ENCODE results near the gene RAB40A. TPM values are rescaled to one million over a fixed set of nuclear protein-coding genes. Genes with fewer than 3 reads are reported as not detected.
A peak's percentile ranks its signal among the peaks of the same experiment; 100 is the strongest.

The RAB40A gene
- total RNA-seq, 4 donors from 2014 or later = not detected

GRCh38 chrX:103533511-103534216 is 14.4 kb upstream of the RAB40A start:
- no peaks in the 10 kb centered on the region for H3K36me3 ChIP-seq
- H3K27me3 ChIP-seq = no peaks in the 10 kb centered on the region
- in situ Hi-C loops (cut with MboI; ENCODE audit: low sequenced_read_pairs in 4 of 4) = loop anchor here (10.0 to 25.0 kb wide), 2 partner anchors 279 to 281 kb away; no protein-coding TSS in a partner anchor
- H3K4me3 ChIP-seq = peak overlapping the region; percentile 40 to 57 (median 48)
- intact Hi-C loops (cut with DNase I; ENCODE audit: low total_unique reads) = loop anchor here (1.0 to 5.0 kb wide), 3 partner anchors 98 to 284 kb away; partner anchors contain the start of gene MORF4L2
- no peaks in the 10 kb centered on the region for H3K4me1 ChIP-seq
- no peak for TF ChIP-seq POLR2A (IDR thresholded peaks at IDR 0.05)
- TF ChIP-seq CTCF (IDR thresholded peaks at IDR 0.05 in 4 of 5, conservative IDR thresholded peaks at IDR 0.05 in 1 of 5) = peak; percentile 54 to 79 (median 67)
- DNase-seq = peak; percentile 15 to 60
- H3K27ac ChIP-seq = peak overlapping the region in 1 of 4 donors; percentile 28
- no peaks in the 10 kb centered on the region for H3K9me3 ChIP-seq
- ATAC-seq = peak; percentile 68 to 77

- TF ChIP-seq POLR2A (IDR thresholded peaks at IDR 0.05) (no peak), CTCF (IDR thresholded peaks at IDR 0.05 in 4 of 5, conservative IDR thresholded peaks at IDR 0.05 in 1 of 5) (no peak)
- in situ Hi-C loops (cut with MboI; ENCODE audit: low sequenced_read_pairs in 4 of 4) (loop anchor here (10.0 to 25.0 kb wide), 2 partner anchors 281 to 284 kb away; no protein-coding TSS in a partner anchor), intact Hi-C loops (cut with DNase I; ENCODE audit: low total_unique reads) (loop anchor here (5.0 kb wide), 1 partner anchor 156 kb away; the partner anchor contains the start of gene MORF4L2)
- Histone ChIP-seq H3K36me3 (no peaks in the 10 kb centered on the region), H3K4me3 (no peak overlapping the region), H3K27me3 (no peaks in the 10 kb centered on the region), H3K27ac (no peak overlapping the region), H3K9me3 (no peaks in the 10 kb centered on the region), H3K4me1 (no peaks in the 10 kb centered on the region)
- no peak for ATAC-seq
- DNase-seq = no peak
These were observed 11.7 kb upstream of the RAB40A start for GRCh38 chrX:103531002-103531401.

GRCh38 chrX:103530545-103530944 is 11.3 kb upstream of the RAB40A start:
- no peaks in the 10 kb centered on the region for H3K9me3 ChIP-seq
- TF ChIP-seq CTCF (IDR thresholded peaks at IDR 0.05 in 4 of 5, conservative IDR thresholded peaks at IDR 0.05 in 1 of 5) (no peak), POLR2A (IDR thresholded peaks at IDR 0.05) (no peak)
- DNase-seq (no peak), ATAC-seq (no peak)
- H3K27ac ChIP-seq = no peak overlapping the region
- no peak overlapping the region for H3K4me3 ChIP-seq
- H3K4me1 ChIP-seq = no peaks in the 10 kb centered on the region
- no peaks in the 10 kb centered on the region for H3K27me3 ChIP-seq
- intact Hi-C loops (cut with DNase I; ENCODE audit: low total_unique reads) (loop anchor here (5.0 kb wide), 1 partner anchor 157 kb away; the partner anchor contains the start of gene MORF4L2), in situ Hi-C loops (cut with MboI; ENCODE audit: low sequenced_read_pairs in 4 of 4) (loop anchor here (10.0 to 25.0 kb wide), 2 partner anchors 282 to 284 kb away; no protein-coding TSS in a partner anchor)
- H3K36me3 ChIP-seq = no peaks in the 10 kb centered on the region

GRCh38 chrX:103529550-103529949 is 10.3 kb upstream of the RAB40A start:
- in situ Hi-C loops (cut with MboI; ENCODE audit: low sequenced_read_pairs in 4 of 4) = loop anchor here in 1 of 4 donors (25.0 kb wide), 1 partner anchor 283 kb away; no protein-coding TSS in a partner anchor
- Histone ChIP-seq H3K9me3 (no peaks in the 10 kb centered on the region), H3K27ac (no peak overlapping the region), H3K4me3 (no peak overlapping the region), H3K27me3 (no peaks in the 10 kb centered on the region), H3K4me1 (no peaks in the 10 kb centered on the region), H3K36me3 (no peaks in the 10 kb centered on the region)
- intact Hi-C loops (cut with DNase I; ENCODE audit: low total_unique reads) = no loop called here
- DNase-seq (no peak), ATAC-seq (no peak)
- TF ChIP-seq CTCF (IDR thresholded peaks at IDR 0.05 in 4 of 5, conservative IDR thresholded peaks at IDR 0.05 in 1 of 5) = no peak
- no peak for TF ChIP-seq POLR2A (IDR thresholded peaks at IDR 0.05)

Data from gastrocnemius medialis (tissue), 4 donors.